Thyroid gland (tissue), 4 donors: ENCODE results near the gene FATE1.

Experiments used
- POLR2A ChIP-seq, 2 donors: fragments of 450-650 bp; IDR thresholded peaks; one replicate each; pipeline ENCODE4 v1.6.1; 2017; ENCODE audit warnings: antibody characterized with exemption in 2 of 2, mild to moderate bottlenecking in 2 of 2, moderate library complexity in 1 of 2
- TF ChIP-seq, protein P1 (sequence below), 6 experiments: fragments of 200-600 bp in 3 of 6; fragments of 450-650 bp in 3 of 6; sonication (generic) in 3 of 6; IDR thresholded peaks; one replicate each; pipeline ENCODE4 v1.5.1; 2016 to 2019; ENCODE audit warnings: antibody characterized with exemption in 6 of 6, mild to moderate bottlenecking in 2 of 6, inconsistent platforms in 1 of 6, moderate library complexity in 1 of 6

DNA sequence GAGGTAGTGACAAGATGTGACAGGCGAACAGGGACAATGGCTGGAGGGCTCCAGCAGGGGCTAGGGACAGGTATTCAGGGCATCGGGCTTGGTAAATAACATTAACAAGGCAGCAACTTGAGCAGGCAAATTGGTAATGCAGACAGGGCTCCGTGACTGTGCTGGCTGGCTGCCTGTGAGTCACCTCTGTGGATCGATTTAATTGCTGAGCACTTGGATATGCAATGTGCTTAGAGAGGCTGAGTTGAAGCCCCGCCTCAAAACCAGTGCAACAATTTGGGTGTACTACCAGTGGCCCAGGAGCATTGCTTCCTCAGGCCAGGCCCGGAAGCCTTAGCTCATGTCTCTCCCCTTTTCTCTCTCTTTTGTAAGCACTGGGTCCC, 38.2 kb downstream of the FATE1 start:
- TF ChIP-seq, protein P1, sequence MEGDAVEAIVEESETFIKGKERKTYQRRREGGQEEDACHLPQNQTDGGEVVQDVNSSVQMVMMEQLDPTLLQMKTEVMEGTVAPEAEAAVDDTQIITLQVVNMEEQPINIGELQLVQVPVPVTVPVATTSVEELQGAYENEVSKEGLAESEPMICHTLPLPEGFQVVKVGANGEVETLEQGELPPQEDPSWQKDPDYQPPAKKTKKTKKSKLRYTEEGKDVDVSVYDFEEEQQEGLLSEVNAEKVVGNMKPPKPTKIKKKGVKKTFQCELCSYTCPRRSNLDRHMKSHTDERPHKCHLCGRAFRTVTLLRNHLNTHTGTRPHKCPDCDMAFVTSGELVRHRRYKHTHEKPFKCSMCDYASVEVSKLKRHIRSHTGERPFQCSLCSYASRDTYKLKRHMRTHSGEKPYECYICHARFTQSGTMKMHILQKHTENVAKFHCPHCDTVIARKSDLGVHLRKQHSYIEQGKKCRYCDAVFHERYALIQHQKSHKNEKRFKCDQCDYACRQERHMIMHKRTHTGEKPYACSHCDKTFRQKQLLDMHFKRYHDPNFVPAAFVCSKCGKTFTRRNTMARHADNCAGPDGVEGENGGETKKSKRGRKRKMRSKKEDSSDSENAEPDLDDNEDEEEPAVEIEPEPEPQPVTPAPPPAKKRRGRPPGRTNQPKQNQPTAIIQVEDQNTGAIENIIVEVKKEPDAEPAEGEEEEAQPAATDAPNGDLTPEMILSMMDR (IDR thresholded peaks at IDR 0.05) = no peak
- TF ChIP-seq POLR2A (IDR thresholded peaks at IDR 0.05) = no peak
